GM21423 (cell line): ENCODE results near the gene TUB.

ENCODE experiments used
- ATAC-seq: cut with Tn5 transposase; IDR thresholded peaks from one replicate; pipeline ENCODE4 v1.9.1; 2021; ENCODE audit warnings: mild to moderate bottlenecking, moderate library complexity; ENCODE audit not compliant: unreplicated experiment

TUB gene

GRCh38 chr11:8080674-8081590 lies at the start of gene TUB:
TUB (plus strand) TSS chr11:8081211; CDS start chr11:8081511, 300 bp downstream.
- ATAC-seq = no peak

DNA sequence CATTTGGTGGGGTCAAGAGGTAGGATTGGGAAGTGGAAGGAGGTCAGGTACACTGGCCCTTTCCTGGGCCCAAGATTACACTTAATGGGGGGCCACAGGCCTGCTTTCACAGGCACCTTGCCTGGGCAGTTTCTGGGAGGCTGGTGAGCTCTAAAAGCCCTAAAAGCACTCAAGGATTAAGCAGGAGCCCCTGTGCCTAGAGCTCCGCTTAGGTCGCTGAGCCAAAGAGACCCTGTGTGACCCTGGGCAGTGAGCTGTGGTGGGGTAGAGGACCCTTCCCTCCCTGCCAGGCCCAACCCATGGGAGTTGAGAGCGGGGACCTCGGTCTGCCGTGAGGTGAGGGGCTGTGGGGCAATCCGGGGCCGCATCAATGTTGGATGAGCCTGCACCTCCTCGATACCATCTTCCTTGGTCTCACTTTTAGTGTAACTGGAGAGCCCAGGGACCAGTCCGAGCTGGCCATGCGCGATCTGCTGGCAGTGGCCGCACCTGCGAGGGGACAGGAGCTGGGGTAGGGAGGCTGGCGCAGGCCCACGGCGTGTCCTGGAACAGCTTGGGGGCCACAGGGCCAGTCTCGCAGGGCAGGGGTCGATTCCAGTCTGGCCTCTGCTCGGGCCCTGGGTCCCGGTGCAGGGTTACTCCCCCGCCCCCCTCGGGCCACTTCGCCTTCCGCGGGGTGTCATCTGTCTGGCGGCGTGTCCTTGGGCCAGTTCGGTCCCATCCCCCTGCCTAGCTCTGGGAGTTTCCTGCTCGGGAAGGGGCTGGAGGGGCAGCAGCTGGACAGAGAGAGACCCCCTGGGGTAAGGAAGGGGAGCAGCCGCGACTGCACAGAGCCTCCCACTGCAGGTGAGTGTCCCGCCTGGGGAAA lies 49.5 kb upstream of the TUB start:
- ATAC-seq = no peak

- no peak for ATAC-seq
Observed at GRCh38 chr11:8032122-8032521, 48.9 kb upstream of the TUB start.

DNA sequence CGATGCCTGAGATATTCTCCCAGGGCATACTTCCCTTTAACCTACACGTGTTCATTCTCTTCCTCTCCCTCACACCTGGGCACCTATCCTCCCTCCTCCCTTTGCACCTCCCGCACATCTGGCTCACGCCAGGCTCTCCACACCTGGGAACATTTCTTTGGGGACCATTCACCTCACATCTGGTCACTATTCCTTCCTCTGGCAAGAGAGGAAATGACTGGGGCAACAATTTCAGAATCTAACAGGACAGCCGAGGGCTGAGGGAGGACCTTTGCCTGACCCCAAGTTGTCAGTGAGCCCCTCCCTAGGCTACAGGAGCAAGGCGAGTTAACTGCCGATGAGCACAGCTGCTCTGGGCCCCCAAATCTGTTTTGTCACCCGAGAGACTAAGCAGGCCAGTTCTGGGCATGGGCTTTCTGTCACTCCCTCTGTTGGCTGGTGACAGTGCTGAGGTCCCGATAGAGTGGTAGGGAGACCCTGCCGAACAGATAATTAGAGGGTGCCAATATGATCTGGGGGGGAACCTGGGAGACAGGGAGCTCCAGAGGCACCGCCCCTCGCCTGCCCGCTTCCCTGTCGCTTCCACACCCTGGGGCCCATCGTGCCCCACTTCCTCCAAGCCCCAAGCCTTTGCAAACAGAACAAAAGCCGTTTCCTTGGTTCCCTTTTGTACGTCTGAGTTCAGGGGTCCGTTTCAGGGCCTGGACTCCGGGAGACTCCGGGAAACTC lies 48.3 kb upstream of the TUB start:
- ATAC-seq = no peak

DNA sequence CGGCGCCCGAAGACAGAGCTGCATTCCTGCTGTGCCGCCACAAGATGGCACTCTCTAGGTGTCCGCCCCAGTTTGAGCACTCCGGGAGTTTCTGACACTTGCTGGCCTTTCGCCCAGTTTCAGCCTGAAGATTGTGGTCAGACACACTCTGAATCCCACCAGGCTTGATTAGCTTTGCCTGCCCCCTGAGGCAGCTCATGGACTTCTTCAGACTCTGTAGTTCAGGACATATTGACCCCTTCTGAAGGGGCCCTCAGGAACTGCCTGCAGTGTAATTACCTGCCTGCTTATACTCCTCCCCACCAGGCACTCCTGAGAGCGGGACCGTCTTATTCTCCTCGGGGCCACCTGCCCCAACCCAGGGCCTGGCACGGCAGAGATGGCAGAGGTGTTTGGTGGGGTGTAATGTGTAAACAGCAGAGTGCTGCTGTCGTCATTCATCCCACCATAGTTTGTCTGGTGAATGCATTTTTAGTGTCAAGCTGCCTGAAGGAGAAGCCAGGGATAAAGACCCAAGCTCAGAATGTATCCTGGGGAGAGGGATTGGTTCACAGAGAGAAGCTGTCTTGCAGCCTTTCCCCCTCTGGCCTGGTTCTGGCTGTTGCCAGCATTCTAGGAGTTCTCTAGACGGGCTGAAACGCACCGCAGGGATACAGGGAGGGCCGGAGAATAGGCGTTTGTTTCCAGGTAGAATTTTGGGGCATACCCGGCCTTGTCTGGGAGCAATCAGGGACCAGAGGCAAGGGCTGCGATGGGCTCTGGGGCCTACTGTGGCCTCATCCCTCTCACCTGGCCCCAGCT lies 47.5 kb upstream of the TUB start:
- peak; percentile 74 for ATAC-seq

GRCh38 chr11:8034106-8034585 lies 46.9 kb upstream of the TUB start:
- no peak for ATAC-seq

GRCh38 chr11:8034604-8035190 lies 46.3 kb upstream of the TUB start:
- no peak for ATAC-seq

DNA sequence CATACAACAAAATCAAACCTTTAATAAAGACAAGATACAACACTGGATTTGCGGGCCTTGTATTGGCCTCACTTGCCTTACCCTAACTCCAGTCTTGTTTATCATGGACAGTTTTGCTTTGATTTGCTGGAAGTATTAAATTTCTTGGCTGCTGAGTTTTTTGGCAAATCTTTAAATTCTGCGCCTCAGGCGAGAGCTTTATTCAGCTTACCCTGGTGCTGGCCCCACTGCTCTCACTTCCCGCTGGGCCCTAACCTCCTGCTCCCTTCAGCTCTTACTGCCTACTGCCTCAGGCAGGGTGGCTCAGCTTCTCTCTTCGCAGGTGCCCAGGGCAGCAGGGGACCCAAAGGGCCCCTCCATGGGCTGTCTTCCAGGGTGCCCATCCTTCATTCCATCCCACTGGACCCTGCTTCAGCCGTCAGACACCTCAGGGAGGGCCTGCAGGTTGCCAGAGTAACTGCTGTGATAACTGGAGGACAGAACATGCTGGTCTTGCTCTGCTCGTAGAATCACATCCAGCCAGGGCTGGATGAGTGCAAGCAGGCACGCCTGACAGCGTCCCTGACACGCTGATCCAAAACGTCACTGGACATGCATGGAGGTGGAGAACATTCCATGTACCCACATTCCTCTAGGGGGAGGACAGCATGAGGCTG lies 45.7 kb upstream of the TUB start:
- no peak for ATAC-seq

DNA sequence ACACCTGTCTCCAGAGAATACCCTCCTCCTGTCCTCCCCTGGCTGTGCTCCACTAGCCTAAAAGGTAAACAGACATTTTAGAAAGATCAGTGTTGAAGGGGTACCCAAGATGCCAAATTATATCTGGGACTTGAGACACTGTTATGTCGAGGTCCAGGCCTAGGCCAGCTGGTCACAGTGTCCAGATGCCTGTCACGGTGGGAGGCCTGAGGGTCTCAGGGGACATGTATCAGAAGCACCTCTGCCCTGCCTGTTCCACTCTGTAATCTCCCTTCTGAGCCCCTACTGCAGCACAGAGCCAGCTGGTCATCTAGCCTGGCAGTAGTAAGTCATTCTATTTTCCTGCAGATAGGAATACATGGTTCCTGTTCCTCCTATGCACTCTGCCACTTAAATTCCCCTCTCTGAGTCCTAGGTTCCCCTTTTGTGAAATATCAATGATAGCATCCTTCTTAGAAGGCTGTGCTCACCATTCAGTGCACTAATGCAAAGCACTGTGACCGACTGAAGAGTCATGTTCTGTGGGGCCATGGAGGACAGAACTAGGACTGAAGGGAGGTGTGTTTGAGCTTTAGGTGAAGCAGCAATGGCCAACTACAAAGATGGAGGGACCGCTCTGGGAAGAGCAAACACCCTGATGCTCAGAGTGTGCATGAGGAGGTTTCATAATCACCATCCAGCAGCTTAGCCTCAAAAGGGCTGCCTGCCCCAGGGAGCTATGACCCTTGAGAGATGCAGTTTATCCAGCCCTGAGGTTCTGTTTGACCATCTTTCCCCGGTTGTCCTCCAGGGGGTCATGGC lies 44.8 kb upstream of the TUB start:
- no peak for ATAC-seq

- no peak for ATAC-seq
Observed at GRCh38 chr11:8036986-8037385, 44.0 kb upstream of the TUB start.

GRCh38 chr11:8038393-8038792 lies 42.6 kb upstream of the TUB start:
- no peak for ATAC-seq

DNA sequence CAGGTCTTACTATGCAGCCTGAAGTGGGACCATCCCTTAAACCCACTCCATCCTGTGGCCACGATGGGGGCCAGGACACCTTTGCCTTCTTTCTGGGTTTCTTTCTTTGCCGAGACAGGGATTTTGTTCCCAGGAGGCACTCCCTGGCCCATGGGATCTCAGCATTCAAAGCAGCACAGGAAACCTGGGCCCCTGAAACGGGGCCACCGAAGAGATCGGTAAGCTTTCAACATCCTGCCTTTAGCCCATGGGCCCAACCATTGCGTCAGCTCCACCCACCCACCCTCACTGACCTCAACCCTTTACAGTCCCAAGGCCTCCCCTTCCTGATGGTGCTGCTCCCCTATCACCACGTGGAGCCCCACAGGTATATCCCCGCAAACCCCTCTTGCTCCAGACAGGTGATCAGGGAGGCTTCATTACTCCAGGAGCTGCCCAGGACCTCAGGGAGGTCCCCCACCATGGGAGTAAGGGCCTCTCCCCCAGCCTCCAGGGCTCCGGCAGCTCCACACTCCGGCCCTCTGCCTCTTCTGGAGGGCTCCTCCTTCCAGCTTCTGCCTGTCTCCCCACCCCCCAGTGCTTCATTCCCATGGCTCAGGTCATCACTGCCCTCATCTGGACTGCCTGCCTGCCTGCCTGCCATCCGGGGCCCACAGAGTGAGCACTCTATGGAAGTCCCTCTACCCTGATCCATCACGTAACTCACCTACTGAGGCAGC lies 42.0 kb upstream of the TUB start:
- no peak for ATAC-seq

- ATAC-seq = no peak
Observed at GRCh38 chr11:8039530-8040260, 41.3 kb upstream of the TUB start.

- no peak for ATAC-seq
Observed at GRCh38 chr11:8040261-8040920, 40.6 kb upstream of the TUB start.

DNA sequence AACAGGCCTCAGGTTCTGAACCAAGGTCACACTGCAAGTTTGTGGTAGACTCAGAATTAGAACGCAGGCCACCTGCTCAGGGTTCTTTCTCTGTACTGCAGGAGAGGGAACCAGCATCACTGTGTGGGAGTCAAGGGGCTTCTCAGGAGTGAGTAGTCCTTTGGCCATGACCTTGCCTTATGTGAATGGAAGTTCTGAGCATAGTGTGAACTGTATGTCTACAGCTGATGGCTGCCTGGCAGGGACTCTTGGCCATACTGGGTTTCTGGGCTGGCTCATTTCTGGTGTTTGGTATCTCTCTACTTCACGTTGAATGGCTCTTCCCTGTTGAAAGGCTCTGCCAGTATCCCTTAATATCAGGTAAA lies 40.1 kb upstream of the TUB start:
- no peak for ATAC-seq

GRCh38 chr11:8041576-8041975 lies 39.4 kb upstream of the TUB start:
- no peak for ATAC-seq

DNA sequence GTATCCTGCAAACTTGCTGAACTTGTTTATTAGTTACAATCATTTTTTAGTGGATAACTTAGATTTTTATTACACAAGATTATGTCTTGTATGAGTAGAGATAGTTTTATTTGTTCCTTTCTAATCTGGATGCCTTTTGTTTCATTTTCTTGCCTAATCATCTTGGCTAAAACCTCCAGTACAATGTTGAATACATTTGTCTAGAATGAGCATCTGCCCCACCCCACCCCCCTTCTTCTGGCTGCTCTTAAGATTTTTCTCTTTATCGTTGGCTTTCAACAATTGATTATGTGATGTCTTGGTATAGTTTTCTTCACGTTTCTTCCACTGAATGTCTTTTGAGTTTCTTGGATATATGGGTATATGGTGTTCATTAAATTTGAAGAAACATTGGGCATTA lies 37.3 kb upstream of the TUB start:
- no peak for ATAC-seq
